HCT116 (cell line): ENCODE data around the gene RRBP1.

Experiments
- EGR1 ChIP-seq: IDR thresholded peaks from 2 replicates; pipeline ENCODE4 v1.6.1; 2012; ENCODE audit warnings: low read depth
- EZH2 ChIP-seq: fragments of 200-600 bp; sonication (generic); IDR thresholded peaks from 2 replicates; pipeline ENCODE4 v1.6.1; 2017; ENCODE audit warnings: antibody characterized with exemption, mixed run types
- EZH2phosphoT487 ChIP-seq: fragments of 200-600 bp; IDR thresholded peaks from 2 replicates; pipeline ENCODE4 v1.6.1; 2018; ENCODE audit warnings: antibody characterized with exemption, borderline replicate concordance
- FOSL1 ChIP-seq: IDR thresholded peaks from 2 replicates; pipeline ENCODE4 v1.6.1; 2012; ENCODE audit warnings: low read depth
- POLR2A ChIP-seq: IDR thresholded peaks from 2 replicates; pipeline ENCODE4 v1.7.0; 2011; ENCODE audit warnings: borderline replicate concordance; ENCODE audit not compliant: insufficient read depth, insufficient read length; ENCODE audit errors: extremely low read depth
- POLR2AphosphoS5 ChIP-seq: IDR thresholded peaks from 2 replicates; pipeline ENCODE4 v1.6.1; 2011; ENCODE audit warnings: mild to moderate bottlenecking, low read depth, low read length, moderate library complexity
- RAD21 ChIP-seq: IDR thresholded peaks from 2 replicates; pipeline ENCODE4 v1.6.1; 2012; ENCODE audit warnings: low read depth, mild to moderate bottlenecking
- SRF ChIP-seq: IDR thresholded peaks from 2 replicates; pipeline ENCODE4 v1.6.1; 2012; ENCODE audit warnings: low read depth
- TCF7L2 ChIP-seq: IDR thresholded peaks from 2 replicates; pipeline ENCODE4 v1.7.0; 2011; ENCODE audit warnings: borderline replicate concordance, inconsistent platforms; ENCODE audit not compliant: insufficient read depth, insufficient read length; ENCODE audit errors: extremely low read depth
- TF ChIP-seq, protein P1 (sequence below): IDR thresholded peaks from 2 replicates; pipeline ENCODE4 v1.6.1; 2012; ENCODE audit warnings: low read depth
- TF ChIP-seq, protein P2 (sequence below), 3 experiments: fragments of 200-600 bp in 1 of 3; sonication (generic) in 1 of 3; IDR thresholded peaks in 2 of 3; conservative IDR thresholded peaks in 1 of 3; 2 replicates each; pipeline ENCODE4 v1.5.1; 2012 to 2017; ENCODE audit warnings: low read depth in 2 of 3, low read length in 2 of 3, antibody characterized with exemption in 1 of 3, borderline replicate concordance in 1 of 3, control low read depth in 1 of 3, mild to moderate bottlenecking in 1 of 3, mixed read lengths in 1 of 3, mixed run types in 1 of 3, moderate library complexity in 1 of 3; ENCODE audit not compliant: insufficient read depth in 1 of 3
- TF ChIP-seq, protein P3 (sequence below): IDR thresholded peaks from 2 replicates; pipeline ENCODE4 v1.6.1; 2012
- TF ChIP-seq, protein P4 (sequence below): IDR thresholded peaks from 2 replicates; pipeline ENCODE4 v1.6.1; 2011; ENCODE audit warnings: mild to moderate bottlenecking, low read length, moderate library complexity; ENCODE audit not compliant: insufficient replicate concordance; ENCODE audit errors: extremely low read depth
- TF ChIP-seq, protein P5 (sequence below): IDR thresholded peaks from 2 replicates; pipeline ENCODE4 v1.6.1; 2012

DNA sequence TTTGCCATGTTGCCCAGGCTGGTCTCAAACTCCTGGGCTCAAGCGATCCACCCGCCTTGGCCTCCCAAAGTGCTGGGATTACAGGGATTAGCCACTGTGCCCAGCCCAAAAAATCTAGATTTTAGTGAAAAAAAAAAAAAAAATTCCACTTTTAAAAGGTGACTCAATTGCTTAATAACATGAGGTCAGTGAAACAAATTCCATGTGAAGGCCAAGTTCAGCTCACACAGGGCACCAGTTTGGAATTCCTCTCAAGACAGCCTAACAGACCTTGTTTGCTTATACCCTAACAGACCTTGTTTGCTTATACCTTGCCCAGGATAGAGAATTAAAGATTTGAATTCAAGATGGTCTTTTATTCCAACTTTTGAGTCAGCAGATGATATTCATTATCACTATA, 5.1 kb downstream of the RRBP1 start:
- TF ChIP-seq, protein P1, sequence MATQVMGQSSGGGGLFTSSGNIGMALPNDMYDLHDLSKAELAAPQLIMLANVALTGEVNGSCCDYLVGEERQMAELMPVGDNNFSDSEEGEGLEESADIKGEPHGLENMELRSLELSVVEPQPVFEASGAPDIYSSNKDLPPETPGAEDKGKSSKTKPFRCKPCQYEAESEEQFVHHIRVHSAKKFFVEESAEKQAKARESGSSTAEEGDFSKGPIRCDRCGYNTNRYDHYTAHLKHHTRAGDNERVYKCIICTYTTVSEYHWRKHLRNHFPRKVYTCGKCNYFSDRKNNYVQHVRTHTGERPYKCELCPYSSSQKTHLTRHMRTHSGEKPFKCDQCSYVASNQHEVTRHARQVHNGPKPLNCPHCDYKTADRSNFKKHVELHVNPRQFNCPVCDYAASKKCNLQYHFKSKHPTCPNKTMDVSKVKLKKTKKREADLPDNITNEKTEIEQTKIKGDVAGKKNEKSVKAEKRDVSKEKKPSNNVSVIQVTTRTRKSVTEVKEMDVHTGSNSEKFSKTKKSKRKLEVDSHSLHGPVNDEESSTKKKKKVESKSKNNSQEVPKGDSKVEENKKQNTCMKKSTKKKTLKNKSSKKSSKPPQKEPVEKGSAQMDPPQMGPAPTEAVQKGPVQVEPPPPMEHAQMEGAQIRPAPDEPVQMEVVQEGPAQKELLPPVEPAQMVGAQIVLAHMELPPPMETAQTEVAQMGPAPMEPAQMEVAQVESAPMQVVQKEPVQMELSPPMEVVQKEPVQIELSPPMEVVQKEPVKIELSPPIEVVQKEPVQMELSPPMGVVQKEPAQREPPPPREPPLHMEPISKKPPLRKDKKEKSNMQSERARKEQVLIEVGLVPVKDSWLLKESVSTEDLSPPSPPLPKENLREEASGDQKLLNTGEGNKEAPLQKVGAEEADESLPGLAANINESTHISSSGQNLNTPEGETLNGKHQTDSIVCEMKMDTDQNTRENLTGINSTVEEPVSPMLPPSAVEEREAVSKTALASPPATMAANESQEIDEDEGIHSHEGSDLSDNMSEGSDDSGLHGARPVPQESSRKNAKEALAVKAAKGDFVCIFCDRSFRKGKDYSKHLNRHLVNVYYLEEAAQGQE: no peak
- TF ChIP-seq, protein P2, sequence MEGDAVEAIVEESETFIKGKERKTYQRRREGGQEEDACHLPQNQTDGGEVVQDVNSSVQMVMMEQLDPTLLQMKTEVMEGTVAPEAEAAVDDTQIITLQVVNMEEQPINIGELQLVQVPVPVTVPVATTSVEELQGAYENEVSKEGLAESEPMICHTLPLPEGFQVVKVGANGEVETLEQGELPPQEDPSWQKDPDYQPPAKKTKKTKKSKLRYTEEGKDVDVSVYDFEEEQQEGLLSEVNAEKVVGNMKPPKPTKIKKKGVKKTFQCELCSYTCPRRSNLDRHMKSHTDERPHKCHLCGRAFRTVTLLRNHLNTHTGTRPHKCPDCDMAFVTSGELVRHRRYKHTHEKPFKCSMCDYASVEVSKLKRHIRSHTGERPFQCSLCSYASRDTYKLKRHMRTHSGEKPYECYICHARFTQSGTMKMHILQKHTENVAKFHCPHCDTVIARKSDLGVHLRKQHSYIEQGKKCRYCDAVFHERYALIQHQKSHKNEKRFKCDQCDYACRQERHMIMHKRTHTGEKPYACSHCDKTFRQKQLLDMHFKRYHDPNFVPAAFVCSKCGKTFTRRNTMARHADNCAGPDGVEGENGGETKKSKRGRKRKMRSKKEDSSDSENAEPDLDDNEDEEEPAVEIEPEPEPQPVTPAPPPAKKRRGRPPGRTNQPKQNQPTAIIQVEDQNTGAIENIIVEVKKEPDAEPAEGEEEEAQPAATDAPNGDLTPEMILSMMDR (IDR thresholded peaks at IDR 0.05 in 2 of 3, conservative IDR thresholded peaks at IDR 0.05 in 1 of 3; ENCODE audit: borderline replicate concordance in 1 of 3, insufficient read depth in 1 of 3, low read depth in 2 of 3, low read length in 2 of 3): no peak
- TF ChIP-seq TCF7L2 (no peak), EZH2 (no peak), EZH2phosphoT487 (no peak), POLR2AphosphoS5 (no peak), FOSL1 (no peak), SRF (no peak), POLR2A (no peak), EGR1 (no peak), RAD21 (no peak)
- TF ChIP-seq, protein P3, sequence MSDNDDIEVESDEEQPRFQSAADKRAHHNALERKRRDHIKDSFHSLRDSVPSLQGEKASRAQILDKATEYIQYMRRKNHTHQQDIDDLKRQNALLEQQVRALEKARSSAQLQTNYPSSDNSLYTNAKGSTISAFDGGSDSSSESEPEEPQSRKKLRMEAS: no peak
- TF ChIP-seq, protein P4, sequence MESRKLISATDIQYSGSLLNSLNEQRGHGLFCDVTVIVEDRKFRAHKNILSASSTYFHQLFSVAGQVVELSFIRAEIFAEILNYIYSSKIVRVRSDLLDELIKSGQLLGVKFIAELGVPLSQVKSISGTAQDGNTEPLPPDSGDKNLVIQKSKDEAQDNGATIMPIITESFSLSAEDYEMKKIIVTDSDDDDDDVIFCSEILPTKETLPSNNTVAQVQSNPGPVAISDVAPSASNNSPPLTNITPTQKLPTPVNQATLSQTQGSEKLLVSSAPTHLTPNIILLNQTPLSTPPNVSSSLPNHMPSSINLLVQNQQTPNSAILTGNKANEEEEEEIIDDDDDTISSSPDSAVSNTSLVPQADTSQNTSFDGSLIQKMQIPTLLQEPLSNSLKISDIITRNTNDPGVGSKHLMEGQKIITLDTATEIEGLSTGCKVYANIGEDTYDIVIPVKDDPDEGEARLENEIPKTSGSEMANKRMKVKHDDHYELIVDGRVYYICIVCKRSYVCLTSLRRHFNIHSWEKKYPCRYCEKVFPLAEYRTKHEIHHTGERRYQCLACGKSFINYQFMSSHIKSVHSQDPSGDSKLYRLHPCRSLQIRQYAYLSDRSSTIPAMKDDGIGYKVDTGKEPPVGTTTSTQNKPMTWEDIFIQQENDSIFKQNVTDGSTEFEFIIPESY: no peak
- TF ChIP-seq, protein P5, sequence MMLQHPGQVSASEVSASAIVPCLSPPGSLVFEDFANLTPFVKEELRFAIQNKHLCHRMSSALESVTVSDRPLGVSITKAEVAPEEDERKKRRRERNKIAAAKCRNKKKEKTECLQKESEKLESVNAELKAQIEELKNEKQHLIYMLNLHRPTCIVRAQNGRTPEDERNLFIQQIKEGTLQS: no peak
